Liver (tissue), 10 donors: ENCODE data around the gene LCTL. TPM values are rescaled to one million over a fixed set of nuclear protein-coding genes. Genes with fewer than 3 reads are reported as not detected.

Experiments used
- DNase-seq: peaks from one replicate; pipeline ENCODE4 v3.0.0-alpha.2; 2017; ENCODE audit warnings: low spot score
- H3K27ac ChIP-seq, 2 donors: one replicate each; pipeline ENCODE4 v1.7.0; 2013; ENCODE audit warnings: inconsistent platforms in 2 of 2, low read length in 2 of 2, control low read depth in 1 of 2, low read depth in 1 of 2, mild to moderate bottlenecking in 1 of 2
- H3K27me3 ChIP-seq, 4 donors: one replicate each; pipeline versions ENCODE4 v1.6.1 to v1.7.0; 2013; ENCODE audit warnings: low read length in 3 of 4, inconsistent platforms in 1 of 4, mild to moderate bottlenecking in 1 of 4, moderate library complexity in 1 of 4; ENCODE audit not compliant: control insufficient read depth in 4 of 4, insufficient read depth in 4 of 4
- H3K36me3 ChIP-seq, 4 donors: one replicate each; pipeline versions ENCODE4 v1.6.1 to v1.7.0; 2013; ENCODE audit warnings: low read length in 3 of 4, mild to moderate bottlenecking in 3 of 4, low read depth in 1 of 4, moderate library complexity in 1 of 4; ENCODE audit not compliant: control insufficient read depth in 4 of 4, insufficient read depth in 3 of 4
- H3K4me1 ChIP-seq, 4 donors: one replicate each; pipeline versions ENCODE4 v1.6.1 to v1.7.0; 2013; ENCODE audit warnings: low read length in 3 of 4, mild to moderate bottlenecking in 3 of 4, moderate library complexity in 1 of 4; ENCODE audit not compliant: control insufficient read depth in 4 of 4, insufficient read depth in 4 of 4
- H3K4me3 ChIP-seq, 3 donors: one replicate each; pipeline versions ENCODE4 v1.6.1 to v1.7.0; 2013; ENCODE audit warnings: low read length in 3 of 3, control low read depth in 1 of 3, low read depth in 1 of 3, mild to moderate bottlenecking in 1 of 3
- H3K9ac ChIP-seq, 2 donors: one replicate each; pipeline ENCODE4 v1.7.0; 2013; ENCODE audit warnings: low read length in 2 of 2, mild to moderate bottlenecking in 2 of 2, moderate library complexity in 2 of 2, control low read depth in 1 of 2, low read depth in 1 of 2
- H3K9me3 ChIP-seq, 4 donors: one replicate each; pipeline versions ENCODE4 v1.6.1 to v1.7.0; 2013; ENCODE audit warnings: low read length in 3 of 4; ENCODE audit not compliant: control insufficient read depth in 4 of 4
- FOXA1 ChIP-seq: IDR thresholded peaks from 2 replicates; pipeline ENCODE4 v1.6.1; 2016; ENCODE audit warnings: antibody characterized with exemption
- RAD21 ChIP-seq, 2 donors: IDR thresholded peaks; 2 replicates each; pipeline ENCODE4 v1.6.1; 2016; ENCODE audit warnings: antibody characterized with exemption in 2 of 2, mild to moderate bottlenecking in 2 of 2
- WGBS: extraction: QIAGEN DNeasy Blood & Tissue Kit; methylation state at CpG from one replicate; pipeline ENCODE4 v1.1.7; 2013; 5-methylcytosine and 5-hydroxymethylcytosine counted together
- polyA plus RNA-seq, 2 donors: library from polyadenylated mRNA; stranded (reverse) in 1 of 2; unstranded in 1 of 2; fragments of 200-250 nt in 1 of 2; fragments of >200 nt in 1 of 2; fragmentation: Nextera tagmentation in 1 of 2; extraction: Ambion mirVana in 1 of 2; gene quantifications; one replicate each; pipeline versions ENCODE4 v1.2.1 to v1.2.3, GENCODE V29; 2013 to 2015
- small RNA-seq: library from RNA; depleted of rRNA; stranded (forward); fragments of <200 nt; gene quantifications from one replicate; pipeline ENCODE3, GENCODE V24; 2014
- total RNA-seq, 2 donors: library from RNA; depleted of rRNA; stranded (reverse); fragments of >200 nt; gene quantifications; one replicate each; pipeline ENCODE4 v1.2.3, GENCODE V29; 2014
- donor health status: healthy.
- donor health status: healthy.
- donor health status: healthy.
- donor health status: healthy.
- donor health status: healthy.

Gene LCTL
- total and polyA plus RNA-seq, 4 donors: 0.13 TPM; not detected in 3

- TF ChIP-seq FOXA1 (no peak), RAD21 (IDR thresholded peaks at IDR 0.05) (peak; percentile 68 to 75)
- no peaks in the 10 kb centered on the region for H3K27me3 ChIP-seq
- WGBS: 58% methylated on average over 3 of the region's 3 CpGs
- no peak for DNase-seq
- no peak overlapping the region for H3K9ac ChIP-seq
- H3K4me3 ChIP-seq: no peak overlapping the region
- H3K9me3 ChIP-seq: no peaks in the 10 kb centered on the region
- peaks cover 9 to 59% (median 51%) of the 10 kb centered on the region in 4 donors for H3K36me3 ChIP-seq
- H3K27ac ChIP-seq: peak overlapping the region; percentile 78 to 92
- peaks cover 3 to 60% (median 51%) of the 10 kb centered on the region in 4 donors for H3K4me1 ChIP-seq
Observed at GRCh38 chr15:66498501-66499386, 67.1 kb downstream of the LCTL start.

Small RNA genes within 50 kb of the gene (small RNA-seq; reads per million reads assigned to genes)
- gene RF01159 (not detected), gene SNORD16 (not detected), gene SNORD18A (not detected), gene SNORD18B (not detected), gene SNORD18C (not detected)

Other genes with a start within 250 kb of the LCTL start
- gene TIPIN, start 209.3 kb downstream of the LCTL start, total RNA-seq: 1 to 10 TPM; 2.4 to 5.9 TPM
- 1 to 10 TPM; 2.2 to 2.7 TPM for gene TIPIN, start 209.3 kb downstream of the LCTL start, polyA plus RNA-seq
- gene MAP2K1, start 179.1 kb downstream of the LCTL start, total RNA-seq: 10 to 100 TPM; 14.3 to 24.6 TPM
- gene MAP2K1, start 179.1 kb downstream of the LCTL start, polyA plus RNA-seq: 10 to 100 TPM; 24.1 to 30.2 TPM
- gene SNAPC5, start 68.2 kb downstream of the LCTL start, total RNA-seq: 10 to 100 TPM; 11.3 to 21.4 TPM
- 10 to 100 TPM; 22.7 to 24.9 TPM for gene SNAPC5, start 68.2 kb downstream of the LCTL start, polyA plus RNA-seq
- gene RPL4, start 61.1 kb downstream of the LCTL start, total RNA-seq: 1,000 to 10,000 TPM; 1,530 to 1,638 TPM
- 1,000 to 10,000 TPM in 1 of 2 donors, 100 to 1,000 TPM in 1; 323 to 1,351 TPM for gene RPL4, start 61.1 kb downstream of the LCTL start, polyA plus RNA-seq
- gene ZWILCH, start 60.7 kb downstream of the LCTL start, total RNA-seq: 10 to 100 TPM in 1 of 2 donors, 1 to 10 TPM in 1; 3.5 to 11.3 TPM
- 1 to 10 TPM; 1.5 to 2.3 TPM for gene ZWILCH, start 60.7 kb downstream of the LCTL start, polyA plus RNA-seq
- 10 to 100 TPM; 14.1 to 15.1 TPM for gene SMAD6, start 136.2 kb upstream of the LCTL start, total RNA-seq
- gene SMAD6, start 136.2 kb upstream of the LCTL start, polyA plus RNA-seq: 1 to 10 TPM; 1.2 to 7.9 TPM